Dermis microvascular lymphatic vessel endothelial cell (primary cell): Measurements from ENCODE around the gene C12orf43. TPM values are rescaled to one million over a fixed set of nuclear protein-coding genes. Genes with fewer than 3 reads are reported as not detected.

Experiments used
- DNase-seq, 2 donors: peaks; one replicate each; pipeline versions ENCODE4 v3.0.0 to v3.0.0-alpha.2; 2010; ENCODE audit warnings: low read depth in 2 of 2
- total RNA-seq: library from RNA; depleted of rRNA; stranded (reverse); fragments of >200 nt; gene quantifications from 2 replicates; pipeline ENCODE4 v1.2.1, GENCODE V29; 2014

C12orf43 gene
- total RNA-seq, 1 donor from 2014 or later, result 12.6 TPM

DNA sequence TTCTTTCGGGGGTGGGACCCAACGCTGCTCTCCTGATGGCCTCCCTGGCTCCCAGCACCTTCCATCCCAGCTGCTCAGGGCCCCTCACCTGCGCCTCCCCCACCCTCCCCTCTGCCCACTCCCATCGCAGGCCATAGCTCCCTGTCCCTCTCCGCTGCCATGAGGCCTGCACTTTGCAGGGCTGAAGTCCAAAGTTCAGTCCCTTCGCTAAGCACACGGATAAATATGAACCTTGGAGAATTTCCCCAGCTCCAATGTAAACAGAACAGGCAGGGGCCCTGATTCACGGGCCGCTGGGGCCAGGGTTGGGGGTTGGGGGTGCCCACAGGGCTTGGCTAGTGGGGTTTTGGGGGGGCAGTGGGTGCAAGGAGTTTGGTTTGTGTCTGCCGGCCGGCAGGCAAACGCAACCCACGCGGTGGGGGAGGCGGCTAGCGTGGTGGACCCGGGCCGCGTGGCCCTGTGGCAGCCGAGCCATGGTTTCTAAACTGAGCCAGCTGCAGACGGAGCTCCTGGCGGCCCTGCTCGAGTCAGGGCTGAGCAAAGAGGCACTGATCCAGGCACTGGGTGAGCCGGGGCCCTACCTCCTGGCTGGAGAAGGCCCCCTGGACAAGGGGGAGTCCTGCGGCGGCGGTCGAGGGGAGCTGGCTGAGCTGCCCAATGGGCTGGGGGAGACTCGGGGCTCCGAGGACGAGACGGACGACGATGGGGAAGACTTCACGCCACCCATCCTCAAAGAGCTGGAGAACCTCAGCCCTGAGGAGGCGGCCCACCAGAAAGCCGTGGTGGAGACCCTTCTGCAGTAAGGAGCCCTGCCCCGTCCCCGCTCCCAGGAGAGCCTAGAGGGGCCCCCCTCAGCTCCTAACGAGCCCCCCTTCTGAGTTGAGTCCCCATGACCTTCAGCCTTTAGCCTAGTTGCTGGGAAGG lies 37.7 kb downstream of the C12orf43 start, which contains the start of gene HNF1A:
Gene HNF1A, plus strand, starts transcription at position 248 of the 924 bp plus-strand sequence. Its CDS starts 226 bp downstream, at position 474.
- DNase-seq, result no peak

DNA sequence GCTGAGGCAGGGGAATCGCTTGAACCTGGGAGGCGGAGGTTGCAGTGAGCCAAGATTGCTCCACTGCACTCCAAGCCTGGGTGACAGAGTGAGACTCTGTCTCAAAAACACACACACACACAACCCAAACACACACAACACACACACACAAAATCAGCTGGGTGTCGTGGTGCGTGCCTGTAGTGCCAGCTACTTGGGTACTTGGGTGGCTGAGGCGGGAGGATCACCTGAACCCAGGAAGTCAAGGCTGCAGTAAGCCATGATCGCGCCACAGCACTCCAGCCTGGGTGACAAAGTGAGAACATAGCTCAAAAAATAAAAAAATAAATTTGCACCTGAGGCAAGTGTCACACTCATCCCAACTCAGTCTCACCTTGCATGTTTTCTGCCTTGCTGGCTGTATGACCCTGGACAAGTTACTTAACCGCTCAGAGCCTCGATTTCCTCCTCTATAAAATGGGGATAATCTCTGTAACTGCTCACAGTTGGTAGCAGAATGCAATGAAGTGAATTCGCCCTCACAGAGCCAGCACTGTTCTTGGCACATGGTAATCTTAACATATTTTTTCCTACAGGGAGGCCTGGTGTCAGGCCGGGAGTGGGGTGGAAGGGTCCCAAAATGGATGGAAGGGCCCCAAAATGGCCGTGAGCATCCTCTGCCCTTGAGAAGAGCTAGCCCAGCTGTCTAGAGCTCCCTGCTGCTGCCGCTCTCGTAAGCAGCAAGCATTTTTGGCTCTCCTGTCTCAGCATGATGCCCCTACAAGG lies 38.6 kb downstream of the C12orf43 start:
- no peak for DNase-seq

DNA sequence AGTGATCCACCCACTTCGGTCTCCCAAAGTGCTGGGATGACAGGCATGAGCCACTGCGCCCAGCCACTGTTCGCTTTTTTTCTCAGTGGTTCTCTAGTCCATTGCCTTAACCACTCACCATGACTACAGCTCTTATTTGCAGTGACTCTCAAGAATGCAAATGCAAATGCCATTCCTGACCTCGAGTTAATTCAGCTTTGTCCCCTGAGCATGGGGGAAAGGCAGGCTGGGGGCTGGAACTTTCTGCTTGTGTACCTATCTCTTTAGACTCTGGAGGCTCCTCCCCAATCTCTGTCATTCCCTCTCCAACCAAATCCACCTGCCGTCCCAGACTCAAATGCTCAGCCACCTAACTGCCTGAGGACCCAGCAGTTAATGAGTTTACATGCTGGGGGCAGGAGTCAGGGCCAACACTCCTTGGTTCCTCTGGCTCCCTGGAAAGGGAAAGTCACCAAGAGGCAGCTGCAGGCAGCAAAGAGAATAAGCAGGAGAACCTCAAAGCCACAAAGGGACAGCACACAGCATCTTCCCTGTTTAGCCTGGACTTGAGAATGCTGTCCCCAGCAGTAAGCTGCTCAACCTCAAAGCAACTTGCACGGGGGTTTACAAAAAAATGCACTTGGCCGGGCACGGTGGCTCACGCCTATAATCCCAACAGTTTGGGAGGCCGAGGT lies 43.3 kb downstream of the C12orf43 start:
- no peak for DNase-seq

- DNase-seq, result peak; percentile 58 to 65
Observed at GRCh38 chr12:120971299-120972180, 44.7 kb downstream of the C12orf43 start.

GRCh38 chr12:120970310-120970709 lies 46.0 kb downstream of the C12orf43 start:
- peak in 1 of 2 donors; percentile 4 for DNase-seq

DNA sequence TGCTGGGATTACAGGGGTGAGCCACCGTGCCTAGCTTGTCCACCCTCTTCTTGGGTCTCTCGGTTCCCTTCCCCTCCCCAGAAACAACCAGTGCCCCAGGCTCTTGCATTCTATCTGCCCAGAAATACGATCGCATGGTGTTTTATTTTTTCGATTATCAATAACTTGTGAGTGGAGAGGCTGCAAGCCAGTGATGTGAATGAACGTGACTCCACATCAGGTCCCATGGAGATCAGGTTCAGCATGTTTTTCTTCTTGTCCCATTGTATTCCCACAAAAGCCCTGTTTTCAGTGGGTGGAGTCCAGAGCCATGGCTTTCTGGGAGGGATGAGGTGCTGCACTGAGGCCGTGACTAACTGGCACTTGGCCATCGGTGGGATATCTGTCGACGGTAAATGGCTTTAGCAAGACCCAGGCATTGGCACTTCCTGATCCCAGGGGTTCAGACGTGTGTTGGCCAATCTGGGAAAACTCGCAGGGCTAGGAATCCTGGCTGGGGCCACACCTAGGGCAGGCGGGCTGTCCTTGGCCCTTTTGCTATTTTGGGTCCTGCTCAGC lies 50.7 kb downstream of the C12orf43 start:
- no peak for DNase-seq

DNA sequence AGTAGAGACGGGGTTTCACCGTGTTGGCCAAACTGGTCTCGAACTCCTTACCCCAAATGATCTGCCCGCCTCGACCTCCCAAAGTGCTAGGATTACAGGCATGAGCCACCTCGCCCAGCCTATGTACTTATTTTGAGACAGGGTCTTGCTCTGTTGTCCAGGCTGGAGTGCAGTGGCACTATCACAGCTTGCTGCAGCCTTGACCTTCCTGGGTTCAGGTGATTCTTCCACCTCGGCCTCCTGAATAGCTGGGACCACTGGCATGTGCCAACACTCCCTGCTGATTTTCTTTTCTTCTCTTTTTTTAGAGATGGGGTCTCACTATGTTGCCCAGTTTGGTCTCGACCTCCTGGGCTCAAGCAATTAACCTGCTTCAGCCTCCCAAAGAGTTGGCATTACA lies 52.0 kb downstream of the C12orf43 start:
- no peak for DNase-seq

DNA sequence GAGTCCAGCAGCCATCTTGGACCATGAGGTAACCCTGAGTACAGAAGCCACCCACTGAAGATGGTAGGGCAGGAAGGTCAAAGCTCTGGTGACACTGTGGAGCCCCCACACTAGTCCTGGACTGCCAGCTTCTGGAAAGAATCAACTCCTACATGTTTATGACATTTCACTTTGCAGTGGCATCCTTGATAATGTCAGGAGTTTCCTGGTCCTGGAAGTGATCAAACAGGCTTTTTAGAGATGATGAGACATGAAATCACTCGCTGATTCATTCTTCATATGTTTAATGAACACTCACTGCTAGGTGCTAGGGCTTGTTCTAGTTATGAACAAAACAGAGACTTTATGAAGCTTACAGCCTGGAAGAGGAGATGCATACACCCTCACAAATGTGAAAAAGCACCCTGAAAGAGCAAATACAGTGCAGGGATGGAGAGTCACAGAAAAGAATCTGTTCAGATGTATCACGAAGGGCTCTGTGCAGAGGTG lies 53.7 kb downstream of the C12orf43 start:
- no peak for DNase-seq

DNA sequence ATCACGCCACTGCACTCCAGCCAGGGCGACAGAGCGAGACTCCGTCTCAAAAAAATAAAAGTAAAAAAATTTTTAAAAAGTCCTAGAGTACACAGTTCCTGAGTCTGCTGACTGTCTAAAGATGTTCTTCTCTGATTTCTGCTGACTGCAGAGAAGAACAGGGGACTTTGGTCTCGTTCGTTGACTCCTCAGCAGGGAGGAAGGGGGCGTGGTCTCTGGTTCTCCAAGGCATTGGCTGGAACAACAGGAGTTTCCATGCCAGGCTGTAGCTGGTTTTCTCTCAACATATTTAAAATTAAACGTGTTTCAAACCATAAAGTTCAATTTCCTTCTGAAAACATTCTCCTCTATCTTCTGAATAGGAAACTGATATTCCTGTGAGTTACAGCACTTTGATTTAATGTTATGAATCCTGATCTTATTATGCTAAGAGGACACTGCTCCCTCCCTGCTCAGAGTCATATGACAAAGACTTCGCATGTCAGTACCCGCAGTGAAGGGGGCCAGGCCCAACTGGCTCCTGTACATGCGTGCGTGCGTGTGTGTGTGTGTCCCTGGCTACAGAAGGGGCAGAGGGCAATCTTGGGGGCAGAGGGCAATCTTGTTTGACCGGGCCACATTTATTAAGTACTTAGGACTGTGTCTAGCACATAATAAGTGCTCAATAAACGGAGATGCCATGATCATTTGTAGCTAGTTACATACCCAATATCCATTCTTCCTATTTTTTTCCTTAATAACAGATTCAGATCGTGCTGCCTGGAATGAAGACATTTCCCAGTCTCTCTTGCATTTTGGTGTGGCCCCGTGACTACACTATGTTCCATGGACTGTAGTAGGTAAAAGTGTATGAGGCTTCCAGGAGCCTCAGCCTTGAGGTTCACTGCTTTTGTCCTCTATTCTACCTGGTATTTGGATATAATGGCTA lies 54.4 kb downstream of the C12orf43 start:
- no peak for DNase-seq

DNA sequence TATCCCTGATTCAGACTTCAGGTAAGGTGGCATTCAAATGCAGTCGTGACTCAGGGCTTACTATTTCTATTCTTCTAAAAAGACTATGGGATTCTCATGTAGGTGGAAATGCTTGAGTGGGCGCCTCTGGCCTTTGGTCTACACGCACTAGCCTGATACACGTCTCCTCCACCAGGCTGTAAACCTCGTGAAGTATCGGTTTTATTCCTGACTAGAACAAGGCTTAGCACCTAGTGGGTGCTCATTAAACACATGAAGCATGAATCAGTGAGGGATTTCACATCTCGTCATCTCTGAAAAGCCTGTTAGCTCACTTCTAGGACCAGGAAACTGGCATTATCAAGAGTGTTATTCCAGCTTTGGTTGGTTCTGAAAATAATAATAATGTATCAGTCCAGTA lies 55.6 kb downstream of the C12orf43 start:
- no peak for DNase-seq

DNA sequence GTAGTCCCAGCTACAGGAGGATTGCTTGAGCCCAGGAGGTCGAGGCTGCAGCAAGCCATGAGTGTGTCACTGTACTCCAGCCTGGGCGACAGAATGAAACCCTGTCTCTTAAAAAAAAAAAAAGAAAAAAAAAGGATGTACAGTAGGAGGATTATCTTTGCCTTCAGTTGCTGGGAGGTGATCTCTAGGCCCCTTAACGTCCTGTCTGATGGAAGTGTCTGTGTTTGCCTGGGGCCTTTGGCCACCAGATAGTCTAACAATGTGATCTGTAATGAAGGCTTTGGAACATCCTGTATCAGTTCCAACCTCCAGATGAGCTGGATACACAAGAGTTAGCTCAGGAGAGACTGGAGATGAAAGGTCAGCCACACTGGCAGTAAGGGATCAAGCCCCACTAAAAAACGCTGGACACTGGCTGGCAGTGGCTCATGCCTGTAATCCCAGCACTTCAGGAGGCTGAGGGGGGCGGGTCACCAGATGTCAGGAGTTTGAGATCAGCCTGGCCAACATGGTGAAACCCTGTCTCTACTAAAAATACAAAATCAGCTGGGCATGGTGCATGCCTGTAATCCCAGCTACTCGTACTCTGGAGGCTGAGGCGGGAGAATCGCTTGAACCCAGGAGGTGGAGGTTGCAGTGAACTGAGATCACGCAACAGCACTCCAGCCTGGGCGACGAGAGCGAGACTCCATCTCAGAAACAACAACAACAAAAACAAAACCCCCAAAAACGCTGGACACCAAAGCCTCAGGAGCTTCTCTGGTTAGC lies 57.0 kb downstream of the C12orf43 start:
- no peak for DNase-seq

DNA sequence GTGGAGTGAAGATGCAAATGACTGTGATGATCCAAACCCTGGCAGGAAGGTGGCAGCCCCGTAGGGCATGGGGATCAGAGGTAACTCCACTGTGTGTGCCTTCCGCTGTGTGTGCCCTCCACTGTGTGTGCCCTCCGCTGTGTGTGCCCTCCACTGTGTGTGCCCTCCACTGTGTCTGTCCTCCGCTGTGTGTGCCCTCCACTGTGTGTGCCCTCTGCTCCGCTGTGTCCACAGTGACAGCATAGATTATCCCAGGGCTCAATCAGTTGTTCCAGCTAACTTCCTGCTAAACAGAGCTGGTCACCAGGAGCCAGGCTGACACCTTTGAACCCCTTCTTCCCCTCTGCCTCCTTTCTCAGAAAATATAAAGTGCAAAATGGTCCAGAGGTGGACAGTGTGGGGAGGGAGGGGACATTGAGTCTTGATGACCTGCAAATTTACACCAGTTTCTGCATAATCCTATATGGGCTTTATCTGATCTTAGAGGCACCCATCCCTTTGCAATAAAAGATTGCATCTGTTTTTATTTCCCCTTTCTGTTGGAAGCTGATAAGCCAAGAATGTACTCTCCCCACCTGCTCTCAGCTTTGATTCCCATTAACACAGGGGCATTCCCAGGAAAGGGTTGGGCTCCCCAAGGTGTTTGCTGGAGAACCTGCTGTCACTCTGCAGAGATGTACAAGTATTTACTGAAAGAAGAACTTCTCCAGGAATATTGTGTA lies 59.5 kb downstream of the C12orf43 start:
- no peak for DNase-seq

DNA sequence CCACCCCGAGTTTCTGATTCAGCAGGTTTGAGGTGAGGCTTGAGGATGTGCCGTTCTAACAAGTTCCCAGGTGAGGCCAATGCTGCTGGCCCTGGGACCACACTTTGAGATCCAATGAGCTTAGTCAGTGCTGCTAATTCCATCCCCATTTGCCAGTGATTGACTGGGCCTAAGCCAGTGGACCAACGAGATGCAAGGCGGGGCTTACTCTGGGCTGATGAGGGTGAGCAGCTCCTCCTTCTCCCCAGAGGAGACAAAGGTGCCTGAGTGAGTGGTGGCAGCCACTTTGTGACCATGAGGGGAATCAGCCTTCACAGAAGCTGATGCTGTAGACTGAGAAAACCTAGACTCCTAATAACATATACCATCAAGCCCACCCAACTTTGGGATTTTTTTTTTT lies 61.1 kb downstream of the C12orf43 start:
- no peak for DNase-seq

DNA sequence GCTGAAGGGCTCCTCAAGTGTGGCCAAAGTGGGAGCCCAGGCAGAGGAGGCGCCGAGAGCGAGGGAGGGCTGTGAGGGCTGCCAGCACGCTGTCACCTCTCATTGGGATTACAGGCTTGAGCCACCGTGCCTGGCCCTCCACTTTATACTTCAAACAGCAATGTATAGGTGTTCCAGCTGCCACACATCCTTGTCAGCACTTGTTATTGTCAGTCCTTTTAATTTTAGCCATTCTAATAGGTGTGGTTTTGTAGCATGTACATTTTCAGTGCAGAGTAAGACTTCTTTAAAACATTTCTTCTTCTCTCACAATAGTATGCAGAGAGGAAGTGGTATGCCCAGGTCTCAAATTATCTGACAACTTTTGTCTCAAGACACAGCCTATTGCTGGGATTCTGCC lies 65.5 kb downstream of the C12orf43 start:
- no peak for DNase-seq
